HG03108 (cell line): ENCODE measurements around the gene SRCAP.
"Not testable (repeated sequence)": the region's sequence is repeated elsewhere in the genome, so short reads cannot be mapped to it uniquely, and the experiment has no call there.

ENCODE experiments used
- ATAC-seq: cut with Tn5 transposase; IDR thresholded peaks from one replicate; pipeline ENCODE4 v1.9.1; 2021; ENCODE audit warnings: moderate library complexity; ENCODE audit not compliant: unreplicated experiment

The SRCAP gene

DNA sequence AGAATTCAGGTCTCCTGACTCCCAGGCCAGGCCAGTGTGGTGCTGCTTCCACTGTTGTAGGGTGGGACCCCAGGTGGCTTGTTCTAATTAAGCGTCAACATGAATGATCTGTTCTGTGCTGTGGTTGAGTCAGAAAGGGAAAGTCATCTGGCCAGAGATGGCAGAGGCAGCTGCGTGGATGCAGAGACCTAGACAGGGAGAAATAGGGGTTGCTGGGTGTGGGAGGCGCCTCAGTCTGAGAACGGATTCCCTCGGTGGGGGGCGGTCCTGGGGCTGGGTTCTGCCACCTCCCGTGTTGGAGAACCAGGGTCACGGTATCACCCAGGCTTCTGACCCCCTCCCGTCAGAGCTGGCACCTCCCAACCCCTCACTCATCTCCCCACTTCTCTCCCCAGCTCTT is 35.2 kb upstream of the SRCAP start:
- no peak for ATAC-seq

DNA sequence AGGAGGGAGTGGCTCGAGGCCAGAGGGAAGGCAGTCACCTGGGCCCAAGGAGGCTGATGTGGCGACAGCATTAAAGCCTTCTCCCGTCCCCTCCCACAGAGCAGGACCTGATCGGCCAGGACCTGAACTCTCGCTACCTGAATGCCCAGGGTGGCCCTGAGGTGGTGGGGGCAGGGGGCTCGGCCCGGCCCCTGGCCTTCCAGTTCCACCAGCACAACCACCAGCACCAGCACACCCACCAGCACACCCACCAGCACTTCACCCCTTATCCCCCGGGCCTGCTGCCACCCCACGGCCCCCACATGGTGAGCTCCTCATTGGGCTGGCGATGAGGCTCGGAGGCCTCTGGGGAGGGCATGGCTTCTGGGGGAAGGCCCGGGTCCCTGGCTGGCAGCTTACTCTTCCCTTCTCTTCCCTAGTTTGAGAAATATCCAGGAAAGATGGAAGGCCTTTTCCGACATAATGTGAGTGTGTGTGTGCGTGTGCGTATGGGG is 34.3 kb upstream of the SRCAP start:
- ATAC-seq = no peak

DNA sequence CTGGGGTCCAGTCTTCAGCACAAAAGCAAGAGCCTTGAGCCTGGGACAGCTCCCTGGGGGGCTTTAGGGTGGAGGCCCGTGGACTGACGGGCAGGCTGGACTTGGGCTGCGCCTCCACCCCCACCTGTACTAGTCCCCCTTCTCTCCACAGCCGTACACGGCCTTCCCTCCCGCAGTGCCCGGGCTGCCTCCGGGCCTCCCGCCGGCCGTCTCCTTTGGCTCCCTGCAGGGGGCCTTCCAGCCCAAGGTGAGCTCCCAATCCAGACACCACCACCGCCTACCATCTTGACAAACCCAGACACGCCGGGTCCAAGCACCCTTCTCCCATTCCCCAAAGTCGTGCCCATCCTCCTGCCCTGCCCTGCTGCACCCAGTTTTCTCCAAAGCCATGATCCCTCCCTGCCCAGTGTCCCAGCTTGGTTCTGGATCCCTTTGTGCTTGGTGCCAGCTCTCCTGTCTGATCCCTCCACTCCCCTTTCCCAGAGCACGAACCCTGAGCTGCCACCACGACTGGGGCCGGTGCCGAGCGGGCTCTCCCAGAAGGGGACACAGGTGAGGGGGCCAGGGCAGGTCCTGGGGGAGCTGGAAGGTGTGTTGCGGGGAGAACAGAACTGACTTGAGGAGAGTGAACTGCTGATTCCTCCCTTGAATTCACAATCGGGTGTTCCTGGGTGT is 33.7 kb upstream of the SRCAP start:
- no peak for ATAC-seq

DNA sequence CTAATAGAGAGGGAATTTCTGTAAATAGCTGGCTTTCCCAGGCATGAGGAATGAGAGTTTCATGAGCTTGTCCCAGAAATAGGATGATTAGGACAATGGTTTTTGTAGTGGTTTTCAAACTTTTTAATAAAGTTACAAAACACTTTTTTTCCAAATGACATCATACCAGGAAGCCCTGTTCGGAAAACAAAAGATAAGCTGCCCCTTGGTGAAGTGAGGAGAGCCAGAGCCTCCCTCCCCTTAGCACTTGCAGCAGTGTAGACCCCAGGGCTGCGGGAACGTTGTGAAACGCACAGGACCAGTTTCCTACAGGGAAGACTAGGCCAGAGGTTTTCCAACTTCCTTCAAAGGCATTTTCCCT is 33.2 kb upstream of the SRCAP start:
- no peak for ATAC-seq

DNA sequence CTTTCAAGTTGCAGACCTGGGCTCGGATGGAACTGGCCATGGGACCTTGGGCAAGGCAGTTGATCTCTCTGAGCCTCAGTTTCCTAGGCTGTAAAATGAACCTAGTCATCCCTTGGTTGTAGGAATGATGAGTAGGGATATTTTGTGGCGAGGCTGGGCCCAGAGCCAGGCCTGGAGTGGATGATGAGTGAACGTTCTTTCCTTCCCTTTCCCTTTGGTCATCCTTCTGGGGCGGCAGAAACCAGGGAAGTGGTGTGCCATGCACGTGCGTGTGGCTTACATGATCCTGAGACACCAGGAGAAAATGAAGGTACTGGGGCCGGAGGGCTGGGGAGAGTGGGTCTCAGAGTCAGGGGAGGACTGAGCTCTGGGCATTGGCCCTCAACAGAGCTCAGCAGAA is 32.3 kb upstream of the SRCAP start:
- no peak for ATAC-seq

DNA sequence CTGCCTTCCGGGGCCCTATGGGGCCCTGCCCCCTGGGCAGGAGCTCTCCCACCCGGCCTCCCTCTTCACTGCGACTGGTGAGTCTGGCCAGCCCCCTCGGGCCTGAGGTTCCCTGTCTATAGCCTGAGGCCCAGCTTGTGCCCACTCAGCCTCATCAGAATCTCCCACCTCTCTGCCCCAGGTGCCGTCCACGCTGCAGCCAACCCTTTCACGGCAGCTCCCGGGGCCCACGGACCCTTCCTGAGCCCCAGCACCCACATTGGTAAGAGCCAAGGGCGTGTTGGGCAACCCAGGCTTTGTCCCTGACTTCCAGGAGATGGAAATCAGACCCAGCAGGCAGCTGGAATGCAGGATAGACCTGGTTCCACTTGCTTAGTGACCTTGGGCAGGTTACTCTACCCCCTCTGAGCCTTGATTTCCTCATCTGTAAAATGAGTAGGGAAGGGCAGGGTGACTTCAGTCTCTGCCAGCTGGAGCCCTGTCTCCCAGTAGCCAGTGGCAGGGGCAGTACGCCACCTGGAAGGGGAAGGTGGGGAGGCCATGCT is 31.5 kb upstream of the SRCAP start:
- ATAC-seq = no peak

DNA sequence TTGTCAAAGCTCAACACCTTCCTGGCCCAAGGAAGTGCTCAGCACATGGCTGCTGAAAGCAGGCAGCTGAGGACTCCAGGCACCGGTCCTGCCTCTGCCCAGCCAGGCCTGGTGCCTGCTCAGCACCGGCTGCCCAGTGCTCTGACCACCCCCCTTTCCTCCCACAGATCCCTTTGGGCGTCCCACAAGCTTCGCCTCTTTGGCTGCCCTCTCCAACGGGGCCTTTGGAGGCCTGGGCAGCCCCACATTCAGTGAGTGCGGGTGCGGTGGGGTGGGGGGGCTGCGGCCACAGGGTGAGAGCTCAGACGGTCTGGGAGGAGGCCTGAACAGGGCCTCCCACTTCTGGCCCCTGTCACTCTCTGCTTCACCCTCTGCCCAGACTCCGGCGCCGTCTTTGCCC is 30.6 kb upstream of the SRCAP start:
- ATAC-seq = no peak

DNA sequence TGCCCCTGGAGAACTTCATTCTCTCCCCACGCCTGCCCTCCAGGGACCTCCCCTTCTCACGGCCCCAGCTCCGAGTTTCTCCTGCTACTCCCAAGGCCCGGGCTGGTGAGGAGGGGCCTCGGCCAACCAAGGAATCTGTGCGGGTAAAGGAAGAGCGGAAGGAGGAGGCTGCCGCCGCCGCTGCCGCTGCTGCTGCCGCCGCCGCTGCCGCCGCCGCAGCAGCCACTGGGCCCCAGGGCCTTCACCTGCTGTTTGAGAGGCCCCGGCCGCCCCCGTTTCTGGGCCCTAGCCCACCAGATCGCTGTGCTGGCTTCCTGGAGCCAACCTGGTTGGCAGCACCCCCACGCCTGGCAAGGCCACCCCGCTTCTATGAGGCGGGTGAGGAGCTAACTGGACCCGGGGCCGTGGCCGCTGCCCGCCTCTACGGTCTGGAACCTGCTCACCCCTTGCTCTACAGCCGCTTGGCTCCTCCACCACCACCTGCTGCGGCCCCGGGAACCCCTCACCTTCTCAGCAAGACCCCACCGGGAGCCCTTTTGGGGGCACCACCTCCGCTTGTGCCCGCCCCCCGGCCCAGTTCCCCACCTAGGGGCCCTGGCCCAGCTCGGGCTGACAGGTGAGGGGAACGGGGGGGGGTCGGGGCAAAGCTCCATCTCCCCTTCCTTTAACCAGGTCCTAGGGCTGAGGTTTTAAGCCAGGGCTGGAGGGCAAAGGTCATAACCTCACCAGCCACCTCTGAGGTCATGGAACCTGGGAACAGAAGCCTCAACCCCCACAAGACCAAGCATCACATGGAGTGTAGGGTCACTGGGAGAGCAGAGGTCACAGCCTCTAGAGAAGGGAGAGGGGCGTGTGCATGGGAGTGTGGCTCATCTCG is 29.7 kb upstream of the SRCAP start:
- no peak for ATAC-seq

DNA sequence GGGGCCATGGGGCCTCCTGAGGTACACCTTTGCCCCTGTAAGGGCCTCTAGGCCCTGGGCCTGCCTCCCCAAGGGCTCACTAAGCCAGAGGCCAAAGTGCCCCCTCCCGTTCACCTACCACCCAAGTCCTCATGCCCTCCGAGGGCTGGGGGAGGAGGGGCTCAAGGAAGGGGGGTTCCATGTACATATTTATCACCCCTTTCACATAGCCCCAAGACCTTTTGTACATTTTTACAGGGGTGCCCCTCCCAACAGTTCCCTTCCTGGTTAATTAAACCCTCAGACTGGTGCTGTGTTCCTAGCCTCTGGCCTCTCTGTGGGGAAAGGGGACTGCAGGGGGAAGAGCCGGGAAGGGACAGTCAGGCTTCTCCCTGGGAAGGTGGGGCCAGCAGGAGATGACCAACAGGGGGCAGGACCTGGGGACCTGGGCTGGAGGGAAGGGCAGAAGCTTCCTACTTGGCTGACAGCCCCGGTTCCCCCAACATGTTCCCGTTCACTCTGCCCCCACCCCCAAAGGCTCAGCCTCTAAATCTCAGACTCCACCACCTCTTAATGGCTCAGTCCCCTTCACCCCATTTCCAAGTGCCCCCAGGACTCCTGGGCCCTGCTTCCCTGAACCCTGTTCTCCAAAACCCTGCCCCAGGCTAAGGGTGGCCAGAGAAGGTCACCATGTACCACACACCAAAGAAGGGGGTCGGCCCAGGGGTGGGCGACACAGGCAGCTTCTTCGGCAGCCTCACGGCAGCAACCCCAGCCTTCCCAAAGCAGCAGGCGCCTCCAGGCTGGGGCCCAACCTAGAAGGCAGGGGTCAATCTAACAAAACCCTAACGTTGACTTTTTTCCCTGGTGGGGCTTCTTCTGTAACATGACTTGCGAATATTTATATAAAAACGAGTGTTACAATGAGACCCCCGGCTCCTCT is 28.8 kb upstream of the SRCAP start:
- ATAC-seq = no peak

DNA sequence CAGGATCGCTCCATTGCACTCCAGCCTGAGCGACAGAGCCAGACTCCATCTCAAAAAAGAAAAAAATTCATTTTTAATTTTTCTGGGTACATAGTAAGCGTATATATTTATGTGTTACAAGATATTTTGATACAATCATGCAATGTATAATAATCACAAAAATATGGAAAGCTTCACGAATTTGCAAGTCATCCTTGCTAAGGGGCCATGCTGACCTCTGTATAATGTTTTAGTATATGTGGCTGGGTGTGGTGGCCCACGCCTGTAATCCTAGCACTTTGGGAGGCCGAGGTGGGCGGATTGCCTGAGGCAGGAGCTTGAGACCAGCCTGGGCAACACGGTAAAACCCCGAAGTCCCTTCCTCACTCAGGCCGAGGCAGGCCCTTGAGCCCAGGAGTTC is 23.8 kb upstream of the SRCAP start:
- ATAC-seq = no peak

DNA sequence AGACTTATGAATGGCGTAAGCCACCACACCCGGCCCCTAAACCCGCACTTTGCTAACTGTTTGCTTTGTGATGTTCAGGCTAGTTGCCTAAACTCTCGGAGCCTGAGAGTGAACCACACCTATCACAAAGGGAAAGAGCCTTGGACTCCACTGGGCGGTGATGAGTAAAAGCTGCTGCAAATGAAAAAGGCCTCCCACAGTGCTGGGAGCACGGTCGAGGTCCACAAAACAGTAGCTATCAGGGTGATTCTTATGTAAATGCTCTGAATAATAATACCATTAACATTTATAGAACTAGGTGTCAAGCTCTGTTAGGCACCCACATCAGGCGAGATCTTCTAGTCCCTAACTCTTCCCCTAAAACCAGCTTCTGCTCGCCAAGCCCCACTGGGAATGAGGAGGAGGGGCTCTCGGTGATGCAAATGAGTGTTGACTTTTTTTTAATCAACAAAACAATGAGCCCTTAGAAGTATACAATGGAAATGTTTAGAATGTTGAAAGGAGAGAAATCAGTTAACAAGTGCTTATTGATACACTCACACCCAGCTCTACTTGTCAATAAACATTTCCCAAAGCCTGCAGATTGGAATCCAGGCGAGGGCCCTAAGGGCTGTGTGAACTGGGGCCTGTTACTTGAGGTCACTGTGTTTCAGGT is 20.9 kb upstream of the SRCAP start:
- ATAC-seq = no peak

DNA sequence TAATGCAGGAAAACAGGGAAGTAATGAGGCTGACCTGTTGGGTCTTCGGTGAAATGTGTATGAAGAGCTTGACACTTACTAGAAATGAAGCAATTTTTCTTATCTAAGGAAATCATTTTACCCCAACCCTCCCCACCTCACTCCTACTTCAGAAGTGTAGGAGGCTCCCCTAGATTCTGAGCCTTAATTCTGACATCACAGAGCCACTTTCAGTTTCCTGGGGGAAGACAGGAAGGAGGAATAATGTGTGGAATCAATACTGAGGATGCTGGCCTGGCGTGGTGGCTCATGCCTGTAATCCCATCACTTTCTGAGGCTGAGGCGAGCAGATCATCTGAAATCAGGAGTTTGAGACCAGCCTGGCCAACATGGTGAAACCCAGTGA is 20.4 kb upstream of the SRCAP start:
- no peak for ATAC-seq

DNA sequence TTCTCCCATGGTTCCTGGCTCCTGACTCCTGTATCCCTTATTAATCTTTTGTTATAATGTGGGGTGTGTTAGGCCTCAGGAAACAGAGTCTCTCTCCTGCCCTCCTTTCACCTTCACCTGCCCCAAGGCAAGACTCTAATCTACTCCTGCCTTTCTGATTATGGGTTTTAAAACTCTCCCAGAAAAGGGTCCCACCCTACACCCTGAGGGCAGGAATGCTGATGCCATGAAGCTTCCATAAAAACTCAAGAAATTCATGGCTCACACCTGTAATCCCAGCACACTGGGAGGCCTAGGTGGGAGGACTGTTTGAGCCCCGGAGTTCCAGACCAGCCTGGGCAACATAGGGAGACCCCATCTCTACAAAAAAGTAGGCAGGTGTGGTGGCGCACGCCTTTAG is 18.6 kb upstream of the SRCAP start:
- ATAC-seq = no peak

DNA sequence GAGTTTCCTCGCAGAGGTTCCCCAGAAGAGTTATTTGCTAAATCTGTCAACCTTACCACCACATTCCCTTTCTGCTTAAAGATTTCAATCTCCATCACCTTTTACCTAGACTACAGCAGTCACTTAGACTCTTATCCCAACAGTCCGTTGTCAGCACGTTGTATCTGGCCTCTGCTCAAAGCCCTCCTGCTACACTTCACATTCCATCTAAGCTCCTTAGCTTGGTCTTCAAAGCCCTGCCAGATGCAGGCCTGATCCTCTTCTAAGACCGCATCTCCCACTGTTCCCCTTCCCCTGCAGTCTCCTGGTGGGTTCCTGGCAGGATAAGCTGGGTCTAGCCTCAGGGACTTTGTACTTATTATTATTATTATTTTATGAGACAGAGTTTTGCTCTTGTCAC is 10.3 kb upstream of the SRCAP start:
- no peak for ATAC-seq

DNA sequence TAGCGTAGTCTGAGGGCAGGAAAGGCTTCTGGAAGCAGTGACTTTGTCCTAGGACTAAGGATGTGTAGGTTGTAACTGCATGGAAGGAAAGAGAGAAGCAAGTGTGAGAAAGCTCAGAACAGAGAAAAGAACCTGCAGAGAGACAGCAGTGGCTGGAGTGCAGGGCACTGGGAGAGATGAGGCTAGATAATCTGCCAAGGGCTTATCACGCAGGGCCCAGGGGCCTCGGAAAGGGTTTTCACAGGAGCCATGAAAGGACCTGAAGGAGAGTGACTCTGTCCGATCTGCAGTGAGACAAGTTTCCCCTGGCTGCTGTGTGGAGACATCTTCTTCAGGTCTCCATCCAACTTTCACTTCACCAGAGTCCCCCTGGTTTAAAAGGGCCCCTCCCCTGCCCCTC is 7.1 kb upstream of the SRCAP start:
- no peak for ATAC-seq

DNA sequence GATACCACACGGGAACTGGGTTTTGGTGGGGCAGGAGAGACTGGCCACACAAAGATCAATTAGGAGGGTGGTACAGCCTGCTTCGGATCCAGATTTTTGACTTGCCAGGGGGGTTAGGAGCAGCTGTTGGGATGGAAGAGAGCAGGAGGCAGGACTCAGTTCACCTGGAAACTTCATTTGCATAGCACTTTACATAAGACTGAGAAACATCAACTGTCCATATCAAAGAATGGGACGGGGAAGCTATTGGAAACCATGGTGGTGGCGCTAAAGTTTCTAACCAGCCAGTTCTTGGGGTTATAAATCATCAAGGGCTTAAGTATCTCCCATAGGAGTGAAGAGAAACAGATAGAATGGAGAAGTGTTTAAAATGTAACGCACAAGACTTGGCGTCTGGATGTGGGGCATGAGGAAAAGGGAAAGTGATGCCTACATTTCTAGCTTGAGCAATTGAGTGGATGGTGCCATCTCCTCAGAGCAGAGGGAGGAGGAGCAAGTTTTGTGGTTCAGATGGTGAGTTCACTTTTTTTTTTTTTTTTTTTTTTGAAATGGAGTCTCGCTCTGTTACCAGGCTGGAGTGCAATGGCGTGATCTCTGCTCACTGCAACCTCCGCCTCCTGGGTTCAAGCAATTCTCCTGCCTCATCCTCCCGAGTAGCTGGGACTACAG is 6.4 kb upstream of the SRCAP start:
- no peak for ATAC-seq

DNA sequence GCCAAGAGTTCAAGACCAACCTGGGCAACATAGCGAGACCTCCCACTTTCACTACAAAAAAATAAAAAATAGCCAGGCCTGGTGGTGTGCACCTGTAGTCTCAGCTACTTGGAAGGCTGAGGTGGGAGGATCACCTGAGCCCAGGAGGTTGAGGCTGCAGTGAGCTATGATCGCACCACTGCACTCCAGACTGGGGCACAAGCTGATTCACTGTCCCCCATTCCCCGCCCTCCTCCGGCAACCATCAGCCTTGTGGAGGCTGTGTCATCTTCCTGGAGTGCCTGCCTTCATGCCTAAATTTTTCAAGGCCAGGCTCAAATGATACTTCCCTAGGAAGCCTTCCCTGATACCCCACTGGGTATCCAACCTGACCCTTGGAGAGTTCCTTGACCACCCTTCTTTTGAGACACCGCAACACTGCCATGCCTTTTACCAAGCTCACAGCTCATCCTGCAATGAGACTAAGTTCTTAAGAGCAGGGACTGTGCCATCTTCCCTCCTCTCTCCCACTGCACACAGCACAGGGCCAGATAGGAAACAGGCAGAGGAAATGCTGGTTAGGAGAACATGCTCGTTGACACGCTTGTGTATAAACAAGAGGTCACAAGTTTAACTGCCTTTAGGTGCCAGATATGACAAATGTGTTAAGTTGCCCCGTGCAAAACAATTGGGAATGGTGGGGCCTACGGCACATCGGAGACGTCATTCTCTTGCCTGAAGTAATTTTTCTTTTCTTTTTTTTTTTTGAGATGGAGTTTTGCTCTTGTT is 3.9 kb upstream of the SRCAP start:
- ATAC-seq = no peak

DNA sequence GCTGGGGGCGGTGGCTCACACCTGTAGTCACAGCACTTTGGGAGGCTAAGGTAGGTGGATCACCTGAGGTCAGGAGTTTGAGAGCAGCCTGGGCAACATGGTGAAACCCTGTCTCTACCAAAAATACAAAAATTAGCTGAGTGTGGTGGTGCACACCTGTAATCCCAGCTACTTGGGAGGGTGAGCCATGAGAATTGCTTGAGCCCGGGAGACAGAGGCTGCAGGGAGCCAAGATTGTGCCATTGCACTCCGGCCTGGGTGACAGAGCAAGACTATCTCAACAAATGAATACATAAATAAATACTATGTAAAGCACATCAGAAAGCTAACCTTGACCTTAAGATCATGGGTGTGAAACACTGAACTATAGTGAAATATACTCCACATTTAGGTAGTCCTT is 2.3 kb upstream of the SRCAP start:
- ATAC-seq = not testable (repeated sequence)
